NT2/D1 (cell line): ENCODE measurements around the gene ABCA13.

Source experiments
- SUZ12 ChIP-seq: IDR thresholded peaks from 2 replicates; pipeline ENCODE4 v1.6.1; 2011; ENCODE audit not compliant: insufficient read length, insufficient read depth; ENCODE audit errors: extremely low read depth
- YY1 ChIP-seq: IDR thresholded peaks from 2 replicates; pipeline ENCODE4 v1.6.1; 2011; ENCODE audit not compliant: insufficient read length, insufficient read depth
- ZNF274 ChIP-seq: IDR thresholded peaks from 2 replicates; pipeline ENCODE4 v1.6.1; 2011; ENCODE audit warnings: mild to moderate bottlenecking, low read depth, low read length

- TF ChIP-seq YY1 (no peak), ZNF274 (no peak), SUZ12 (no peak)
Measured at GRCh38 chr7:48575516-48575915, 404.3 kb downstream of the ABCA13 start.
